Retinal pigment epithelial cell (primary cell): Measurements from ENCODE around the gene NPEPL1.
A peak's percentile ranks its signal among the peaks of the same experiment; 100 is the strongest.

Experiments used
- DNase-seq: peaks from one replicate; pipeline ENCODE4 v3.0.0-alpha.2; 2010; ENCODE audit warnings: low read depth
- H3K4me3 ChIP-seq: 2 replicates; pipeline ENCODE4 v1.5.1; 2011; ENCODE audit warnings: mild to moderate bottlenecking, low read length, control low read depth, moderate library complexity
- CTCF ChIP-seq: conservative IDR thresholded peaks from 2 replicates; pipeline ENCODE4 v1.5.1; 2011; ENCODE audit warnings: low read depth, low read length, control low read depth, inconsistent platforms

Gene NPEPL1

DNA sequence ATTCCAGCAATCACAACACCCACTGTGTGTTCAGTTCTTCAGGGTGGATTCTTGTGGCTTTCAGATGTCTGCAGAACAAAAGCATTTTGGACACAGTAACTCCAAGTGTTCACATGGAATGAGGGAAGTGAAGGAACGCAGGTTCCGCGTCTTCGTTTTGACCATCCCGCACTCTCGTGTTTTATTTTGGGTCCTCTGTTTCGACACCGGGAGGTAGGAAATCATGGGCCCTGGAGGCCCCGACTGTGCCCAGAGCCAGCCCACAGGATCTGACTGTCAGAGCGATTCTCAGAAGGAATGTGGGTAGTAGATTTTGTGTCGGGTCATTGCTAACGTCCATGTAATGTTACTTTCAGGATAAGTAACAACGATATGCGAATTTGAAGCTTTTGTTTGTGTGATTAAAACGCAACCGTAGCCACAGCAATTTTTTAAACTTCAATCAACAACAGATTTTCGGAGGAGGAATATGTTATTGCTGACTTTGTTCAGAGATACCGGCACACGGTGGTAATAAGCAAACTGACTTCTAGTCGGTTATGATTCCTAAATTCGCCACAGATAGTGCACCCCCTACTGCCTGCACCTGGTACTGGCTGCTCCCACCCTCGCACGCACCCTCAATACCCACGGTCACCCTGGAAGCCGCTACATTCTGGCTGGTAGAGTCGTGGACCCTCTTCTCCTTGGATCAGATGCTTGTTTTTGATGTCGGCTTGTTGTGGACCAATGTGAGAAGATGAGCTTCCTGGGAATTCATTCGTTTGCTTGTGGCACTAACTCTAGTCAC, 10.5 kb downstream of the NPEPL1 start:
- no peak for DNase-seq
- H3K4me3 ChIP-seq = no peak overlapping the region
- peak; percentile 39 for TF ChIP-seq CTCF

DNA sequence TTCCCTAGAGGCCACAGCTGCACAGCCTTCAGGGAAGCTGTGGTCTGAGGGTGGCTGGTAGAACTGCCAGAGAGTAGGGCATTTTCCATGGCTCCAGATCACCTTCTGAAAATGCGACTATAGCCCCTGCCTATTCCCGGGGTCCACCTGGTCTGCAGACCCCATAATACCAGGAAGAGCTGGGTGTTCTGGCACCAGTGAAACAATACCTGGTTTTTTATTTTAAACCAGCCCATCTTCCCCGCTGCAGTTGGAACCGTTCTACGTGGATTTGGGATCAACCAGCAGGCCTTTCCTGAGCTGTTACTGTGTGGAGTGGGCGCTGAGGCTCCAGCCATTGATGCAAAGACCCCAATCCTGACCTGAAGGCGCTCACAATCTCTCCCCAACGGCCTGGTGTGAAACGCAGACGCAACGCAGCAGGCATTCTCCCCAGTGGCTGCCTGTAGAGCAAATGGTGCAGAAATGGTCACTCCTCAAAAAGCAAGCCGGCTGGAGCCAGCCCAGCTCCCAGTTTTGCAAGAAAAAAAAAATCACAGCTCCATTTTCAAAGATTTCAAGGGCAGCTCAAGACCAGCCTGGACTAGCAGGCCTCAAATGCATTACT, 11.3 kb downstream of the NPEPL1 start:
- no peak for DNase-seq
- no peak for TF ChIP-seq CTCF
- H3K4me3 ChIP-seq = no peak overlapping the region

GRCh38 chr20:58705208-58705926, 12.8 kb downstream of the NPEPL1 start:
- DNase-seq = no peak
- H3K4me3 ChIP-seq = no peak overlapping the region
- TF ChIP-seq CTCF = no peak

- no peak for TF ChIP-seq CTCF
- no peak for DNase-seq
- no peak overlapping the region for H3K4me3 ChIP-seq
These were observed 13.7 kb downstream of the NPEPL1 start for GRCh38 chr20:58706150-58706892.

GRCh38 chr20:58706975-58707681, 14.5 kb downstream of the NPEPL1 start:
- DNase-seq = no peak

More at GRCh38 chr20:58706975-58707681, 14.5 kb downstream of the NPEPL1 start:
- TF ChIP-seq CTCF = no peak
- H3K4me3 ChIP-seq = no peak overlapping the region
